Neural progenitor cell (in vitro differentiated cells): ENCODE measurements around the gene LDB2. TPM values are rescaled to one million over a fixed set of nuclear protein-coding genes. Genes with fewer than 3 reads are reported as not detected.

Experiments used
- DNase-seq: peaks from one replicate; pipeline ENCODE4 v3.0.0-alpha.2; 2016; ENCODE audit warnings: low spot score
- H2AFZ ChIP-seq: fragments of 200-600 bp; sonication (generic); replicated peaks from 2 replicates; pipeline ENCODE4 v1.6.1; 2016; ENCODE audit warnings: antibody characterized with exemption
- H3F3A ChIP-seq: fragments of 200-600 bp; sonication (generic); 2 replicates; pipeline ENCODE4 v1.6.1; 2016; ENCODE audit warnings: antibody characterized with exemption, low read depth
- H3K27ac ChIP-seq: fragments of 200-600 bp; sonication (generic); 2 replicates; pipeline ENCODE4 v1.5.1; 2016; ENCODE audit warnings: mild to moderate bottlenecking
- H3K27me3 ChIP-seq: fragments of 200-600 bp; sonication (generic); 2 replicates; pipeline ENCODE4 v1.6.1; 2016; ENCODE audit warnings: mild to moderate bottlenecking, moderate library complexity
- H3K36me3 ChIP-seq: fragments of 200-600 bp; sonication (generic); 2 replicates; pipeline ENCODE4 v1.5.1; 2016
- H3K4me1 ChIP-seq: fragments of 200-600 bp; sonication (generic); 2 replicates; pipeline ENCODE4 v1.6.1; 2016; ENCODE audit warnings: mixed run types
- H3K4me2 ChIP-seq: fragments of 200-600 bp; sonication (generic); 2 replicates; pipeline ENCODE4 v1.6.1; 2016
- H3K4me3 ChIP-seq: fragments of 200-600 bp; sonication (generic); 2 replicates; pipeline ENCODE4 v1.5.1; 2016
- H3K79me2 ChIP-seq: fragments of 200-600 bp; sonication (generic); 2 replicates; pipeline ENCODE4 v1.6.1; 2016; ENCODE audit warnings: low read depth
- H3K9ac ChIP-seq: fragments of 200-600 bp; sonication (generic); 2 replicates; pipeline ENCODE4 v1.6.1; 2016
- H3K9me3 ChIP-seq: fragments of 200-600 bp; sonication (generic); 2 replicates; pipeline ENCODE4 v1.5.1; 2016; ENCODE audit warnings: low read depth
- H4K20me1 ChIP-seq: fragments of 200-600 bp; sonication (generic); 2 replicates; pipeline ENCODE4 v1.6.1; 2016; ENCODE audit warnings: low read depth
- H3K27ac Mint-ChIP-seq: 3 replicates; pipeline ENCODE4 v1.8.0; 2021; ENCODE audit warnings: mixed read lengths
- H3K27me3 Mint-ChIP-seq: 2 replicates; pipeline ENCODE4 v1.8.0; 2022; ENCODE audit warnings: low read depth, mild to moderate bottlenecking, inconsistent platforms, moderate library complexity, mixed read lengths; ENCODE audit not compliant: insufficient read depth
- H3K36me3 Mint-ChIP-seq: 3 replicates; pipeline ENCODE4 v1.8.0; 2021; ENCODE audit warnings: mixed read lengths
- H3K4me1 Mint-ChIP-seq: 3 replicates; pipeline ENCODE4 v1.8.0; 2021; ENCODE audit warnings: mixed read lengths
- H3K4me3 Mint-ChIP-seq: 3 replicates; pipeline ENCODE4 v1.8.0; 2021; ENCODE audit warnings: mild to moderate bottlenecking, moderate library complexity, mixed read lengths
- H3K9me3 Mint-ChIP-seq: 3 replicates; pipeline ENCODE4 v1.8.0; 2020; ENCODE audit warnings: mixed read lengths
- EZH2 ChIP-seq: fragments of 200-600 bp; sonication (generic); IDR thresholded peaks from 2 replicates; pipeline ENCODE4 v1.6.1; 2017; ENCODE audit warnings: antibody characterized with exemption, mild to moderate bottlenecking, moderate library complexity
- EZH2phosphoT487 ChIP-seq: fragments of 200-600 bp; sonication (generic); IDR thresholded peaks from 2 replicates; pipeline ENCODE4 v1.6.1; 2017; ENCODE audit warnings: antibody characterized with exemption
- total RNA-seq: library from RNA; depleted of rRNA; stranded (reverse); fragments of >200 nt; gene quantifications from 2 replicates; pipeline ENCODE4 v1.2.3, GENCODE V29; 2015; ENCODE audit warnings: low replicate concordance
- TF ChIP-seq, protein P1 (sequence below): fragments of 200-600 bp; sonication (generic); IDR thresholded peaks from 2 replicates; pipeline ENCODE4 v1.5.1; 2017; ENCODE audit warnings: antibody characterized with exemption, mild to moderate bottlenecking

The LDB2 gene
- total RNA-seq, 1 donor from 2014 or later, result 24.3 TPM

DNA sequence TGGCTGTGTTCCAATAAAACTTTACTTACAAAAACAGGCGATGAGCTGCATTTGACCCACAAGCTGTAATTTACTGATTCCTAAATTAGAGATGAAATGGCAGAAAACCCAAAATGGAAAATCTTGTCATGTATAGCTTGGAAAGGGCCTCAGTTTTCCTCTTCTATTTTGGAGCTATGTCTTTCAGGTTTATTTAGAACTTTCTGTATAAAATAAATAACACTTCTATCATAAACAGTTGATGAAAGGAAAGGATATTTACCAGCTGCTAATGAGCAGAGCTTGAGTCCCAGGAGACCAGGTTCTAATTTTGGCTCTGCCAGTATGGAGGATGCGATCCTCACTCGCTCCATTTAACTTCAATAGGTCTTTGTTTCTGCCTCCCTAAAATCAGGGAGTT, 213.5 kb downstream of the LDB2 start:
- no peak overlapping the region for H3K27ac ChIP-seq
- H3K27me3 Mint-ChIP-seq, result no peaks in the 10 kb centered on the region
- no peak overlapping the region for H3K27ac Mint-ChIP-seq
- no peaks in the 10 kb centered on the region for H3K79me2 ChIP-seq
- H3K9ac ChIP-seq, result no peak overlapping the region
- H3F3A ChIP-seq, result no peaks in the 10 kb centered on the region
- no peaks in the 10 kb centered on the region for H3K27me3 ChIP-seq
- peaks cover 11% of the 10 kb centered on the region for H3K4me1 Mint-ChIP-seq
- peak; percentile 36 for DNase-seq
- H3K4me3 Mint-ChIP-seq, result no peak overlapping the region
- H3K4me3 ChIP-seq, result no peak overlapping the region
- TF ChIP-seq, protein P1, sequence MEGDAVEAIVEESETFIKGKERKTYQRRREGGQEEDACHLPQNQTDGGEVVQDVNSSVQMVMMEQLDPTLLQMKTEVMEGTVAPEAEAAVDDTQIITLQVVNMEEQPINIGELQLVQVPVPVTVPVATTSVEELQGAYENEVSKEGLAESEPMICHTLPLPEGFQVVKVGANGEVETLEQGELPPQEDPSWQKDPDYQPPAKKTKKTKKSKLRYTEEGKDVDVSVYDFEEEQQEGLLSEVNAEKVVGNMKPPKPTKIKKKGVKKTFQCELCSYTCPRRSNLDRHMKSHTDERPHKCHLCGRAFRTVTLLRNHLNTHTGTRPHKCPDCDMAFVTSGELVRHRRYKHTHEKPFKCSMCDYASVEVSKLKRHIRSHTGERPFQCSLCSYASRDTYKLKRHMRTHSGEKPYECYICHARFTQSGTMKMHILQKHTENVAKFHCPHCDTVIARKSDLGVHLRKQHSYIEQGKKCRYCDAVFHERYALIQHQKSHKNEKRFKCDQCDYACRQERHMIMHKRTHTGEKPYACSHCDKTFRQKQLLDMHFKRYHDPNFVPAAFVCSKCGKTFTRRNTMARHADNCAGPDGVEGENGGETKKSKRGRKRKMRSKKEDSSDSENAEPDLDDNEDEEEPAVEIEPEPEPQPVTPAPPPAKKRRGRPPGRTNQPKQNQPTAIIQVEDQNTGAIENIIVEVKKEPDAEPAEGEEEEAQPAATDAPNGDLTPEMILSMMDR, result no peak
- no peak for TF ChIP-seq EZH2
- TF ChIP-seq EZH2phosphoT487, result no peak
- H3K4me2 ChIP-seq, result no peak overlapping the region
- H4K20me1 ChIP-seq, result no peaks in the 10 kb centered on the region
- no peaks in the 10 kb centered on the region for H3K9me3 ChIP-seq
- no peaks in the 10 kb centered on the region for H3K36me3 ChIP-seq
- no peaks in the 10 kb centered on the region for H3K9me3 Mint-ChIP-seq
- peaks cover 27% of the 10 kb centered on the region for H3K4me1 ChIP-seq
- H2AFZ ChIP-seq, result no peak overlapping the region
- no peaks in the 10 kb centered on the region for H3K36me3 Mint-ChIP-seq

DNA sequence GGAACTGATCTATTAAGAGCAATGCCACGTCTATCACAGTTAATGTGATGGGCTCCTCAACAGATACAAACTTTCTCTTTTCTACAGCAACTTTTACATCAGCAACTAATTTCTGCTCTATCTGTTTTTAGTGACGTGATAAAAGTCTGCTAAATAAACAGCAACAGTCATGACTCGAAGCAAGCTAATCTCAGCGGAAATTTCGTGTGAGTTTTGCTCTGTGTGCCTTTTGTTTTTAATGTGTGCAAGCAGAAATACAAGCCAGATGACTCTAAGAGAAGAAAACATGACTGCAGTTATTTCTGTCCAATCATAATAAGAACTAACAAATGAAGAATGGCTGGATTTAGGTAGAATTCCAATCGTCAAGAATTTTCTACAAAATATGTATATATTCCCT, 214.3 kb downstream of the LDB2 start:
- no peaks in the 10 kb centered on the region for H3K9me3 Mint-ChIP-seq
- peaks cover 11% of the 10 kb centered on the region for H3K4me1 Mint-ChIP-seq
- H3K27ac Mint-ChIP-seq, result no peak overlapping the region

DNA sequence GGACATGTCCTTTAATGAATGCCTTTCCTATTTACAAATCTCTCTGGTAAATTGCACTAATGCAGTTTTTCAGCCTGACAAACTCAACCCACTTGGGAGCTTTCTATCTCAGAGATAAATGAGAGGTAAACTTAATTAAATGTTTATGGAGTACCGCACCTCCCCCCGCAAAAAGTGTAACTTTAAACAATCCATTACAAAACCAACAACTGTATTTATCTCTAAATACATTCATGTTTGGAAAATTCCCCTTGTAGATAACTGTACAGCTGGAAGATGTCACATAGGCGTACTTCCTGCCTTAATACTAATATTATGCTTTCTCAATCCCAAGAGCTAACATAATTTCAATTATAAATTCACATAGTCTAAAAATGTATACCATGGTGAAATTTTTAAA, 215.5 kb downstream of the LDB2 start:
- no peak overlapping the region for H3K9ac ChIP-seq
- no peak overlapping the region for H3K4me3 Mint-ChIP-seq
- H3K9me3 Mint-ChIP-seq, result no peaks in the 10 kb centered on the region
- TF ChIP-seq EZH2 (no peak), EZH2phosphoT487 (no peak)
- TF ChIP-seq, protein P1, result no peak
- H3K79me2 ChIP-seq, result no peaks in the 10 kb centered on the region
- H3K27me3 ChIP-seq, result no peaks in the 10 kb centered on the region
- H4K20me1 ChIP-seq, result no peaks in the 10 kb centered on the region
- no peak overlapping the region for H2AFZ ChIP-seq
- no peaks in the 10 kb centered on the region for H3K27me3 Mint-ChIP-seq
- no peak overlapping the region for H3K27ac ChIP-seq
- H3K4me2 ChIP-seq, result no peak overlapping the region
- H3K36me3 ChIP-seq, result no peaks in the 10 kb centered on the region
- peaks cover 7% of the 10 kb centered on the region for H3K4me1 Mint-ChIP-seq
- no peak overlapping the region for H3K27ac Mint-ChIP-seq
- no peaks in the 10 kb centered on the region for H3K9me3 ChIP-seq
- H3F3A ChIP-seq, result no peaks in the 10 kb centered on the region
- peaks cover 31% of the 10 kb centered on the region for H3K4me1 ChIP-seq
- no peaks in the 10 kb centered on the region for H3K36me3 Mint-ChIP-seq
- DNase-seq, result no peak
- H3K4me3 ChIP-seq, result no peak overlapping the region

More for the DNA sequence above, 214.3 kb downstream of the LDB2 start:
- Mint-ChIP-seq H3K4me3 (no peak overlapping the region), H3K27me3 (no peaks in the 10 kb centered on the region), H3K36me3 (no peaks in the 10 kb centered on the region)
- no peaks in the 10 kb centered on the region for H3F3A ChIP-seq
- H3K27me3 ChIP-seq, result no peaks in the 10 kb centered on the region
- no peaks in the 10 kb centered on the region for H4K20me1 ChIP-seq
- H3K27ac ChIP-seq, result no peak overlapping the region
- H3K79me2 ChIP-seq, result no peaks in the 10 kb centered on the region
- H3K4me3 ChIP-seq, result no peak overlapping the region
- no peak overlapping the region for H2AFZ ChIP-seq
- no peaks in the 10 kb centered on the region for H3K9me3 ChIP-seq
- peaks cover 31% of the 10 kb centered on the region for H3K4me1 ChIP-seq
- TF ChIP-seq EZH2phosphoT487, result no peak
- TF ChIP-seq, protein P1, result no peak
- no peak for TF ChIP-seq EZH2
- no peak overlapping the region for H3K4me2 ChIP-seq
- no peaks in the 10 kb centered on the region for H3K36me3 ChIP-seq
- DNase-seq, result no peak
- H3K9ac ChIP-seq, result no peak overlapping the region
